Measurements from ENCODE around the gene PHF23. TPM values are rescaled to one million over a fixed set of nuclear protein-coding genes. Genes with fewer than 3 reads are reported as not detected.

Gene PHF23
- total RNA-seq: 57.2 and 58.5 TPM in 2 replicates

GRCh38 chr17:7239091-7240027, at the start of gene PHF23:
Gene PHF23, minus strand, starts transcription at chr17:7239457. Its CDS starts 178 bp downstream, at chr17:7239279.

GRCh38 chr17:7281074-7281952, 42.1 kb upstream of the PHF23 start, which contains the start of gene SLC2A4:
Gene SLC2A4, plus strand, starts transcription at chr17:7281718. Its CDS starts 217 bp downstream, at chr17:7281935.

GRCh38 chr17:7262192-7262934, 23.1 kb upstream of the PHF23 start, which contains the start of gene CLDN7:
Gene CLDN7, minus strand, starts transcription at chr17:7262478. Its CDS starts 435 bp downstream, at chr17:7262043.

GRCh38 chr17:7252176-7253043, 13.2 kb upstream of the PHF23 start, which contains the start of gene ELP5:
Gene ELP5, plus strand, starts transcription at chr17:7252215. Its CDS starts 336 bp downstream, at chr17:7252551.

GRCh38 chr17:7251661-7252175, 12.5 kb upstream of the PHF23 start, which contains the start of gene CTDNEP1:
Gene CTDNEP1, minus strand, starts transcription at chr17:7251734. Its CDS starts 438 bp downstream, at chr17:7251296.

GRCh38 chr17:7241783-7242716, 2.8 kb upstream of the PHF23 start, which contains the start of gene GABARAP:
Gene GABARAP, minus strand, starts transcription at chr17:7242449. Its CDS starts 119 bp downstream, at chr17:7242330.

DNA sequence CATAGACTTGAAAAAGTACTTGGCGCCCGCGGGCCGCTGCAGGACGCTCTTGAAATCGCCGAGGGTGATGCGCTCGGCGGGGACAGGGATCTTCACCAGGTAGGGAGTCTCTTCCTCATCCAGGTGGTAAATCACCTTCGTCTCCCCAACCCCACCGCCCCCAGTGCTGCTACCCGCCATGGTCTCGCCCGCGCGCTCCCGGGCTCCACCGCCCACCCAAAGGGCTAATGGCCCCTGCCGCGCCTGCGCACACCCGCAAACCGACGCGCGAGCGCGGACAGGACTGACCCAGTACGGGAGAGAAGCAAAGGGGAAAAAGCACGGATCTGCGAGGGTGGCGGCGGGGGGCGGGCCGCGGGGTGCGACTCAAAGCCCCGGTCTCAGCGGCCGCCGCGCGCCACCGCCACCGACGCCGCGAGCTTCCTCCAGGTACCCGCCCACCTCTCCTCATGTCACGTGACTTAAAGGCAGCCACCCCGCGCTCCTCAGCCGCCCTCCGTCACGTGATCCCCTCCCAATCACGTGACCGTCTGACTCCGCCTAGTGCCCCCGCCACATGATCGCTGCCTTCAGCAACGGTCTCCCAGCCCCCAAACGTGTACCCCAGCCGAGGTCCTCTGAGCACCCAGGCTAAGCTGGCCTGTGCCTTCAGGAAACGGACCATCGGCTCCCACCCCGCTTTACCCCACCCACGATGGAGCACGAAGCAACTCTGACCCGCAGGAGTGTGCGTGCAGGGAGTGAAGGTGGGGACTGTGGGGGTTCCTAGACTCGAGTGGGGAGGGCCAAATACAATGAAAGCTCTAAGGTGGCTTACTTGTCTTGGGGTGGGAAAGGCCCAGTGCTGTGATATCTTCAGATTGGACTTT, 4.9 kb downstream of the PHF23 start, which contains the start of gene DVL2:
Gene DVL2 (minus strand): TSS at position 435 of the 869 bp plus-strand sequence. CDS start 255 bp downstream, at position 180.

GRCh38 chr17:7219812-7220592, 19.3 kb downstream of the PHF23 start, which contains the start of the genes ACADVL and DLG4:
Gene ACADVL, plus strand, starts transcription at chr17:7219938. Its CDS starts 47 bp downstream, at chr17:7219985.
Gene DLG4, minus strand, starts transcription at chr17:7219836.

Small RNAs within 50 kb of the gene (small RNA-seq; reads per million reads assigned to genes)
- gene AC120057.4 (not detected), gene MIR324 (127 reads per million, percentile 99 among the genes with 10 or more reads in this experiment), gene RF00019 (not detected)

Other genes starting within 250 kb of the PHF23 start
- not detected in 2 replicates for gene ALOX12, start 243.4 kb downstream of the PHF23 start, total RNA-seq
- gene RNASEK, start 226.8 kb downstream of the PHF23 start, total RNA-seq: 52.9 and 85.6 TPM in 2 replicates
- gene BCL6B, start 216.4 kb downstream of the PHF23 start, total RNA-seq: 171 and 175 TPM in 2 replicates
- 2.0 TPM in 2 replicates for gene SLC16A13, start 203.4 kb downstream of the PHF23 start, total RNA-seq
- 0.48 and 0.98 TPM in 2 replicates for gene SLC16A11, start 195.4 kb downstream of the PHF23 start, total RNA-seq
- gene CLEC10A, start 159.2 kb downstream of the PHF23 start, total RNA-seq: 0.19 TPM in 1 of 2 replicates, not detected in the other
- not detected in 2 replicates for gene ASGR2, start 124.6 kb downstream of the PHF23 start, total RNA-seq
- 10.3 and 10.8 TPM in 2 replicates for gene ASGR1, start 60.1 kb downstream of the PHF23 start, total RNA-seq
- gene DLG4, start 19.6 kb downstream of the PHF23 start, total RNA-seq: 10.7 and 23.5 TPM in 2 replicates
- 200 and 286 TPM in 2 replicates for gene ACADVL, start 19.5 kb downstream of the PHF23 start, total RNA-seq
- 54.3 and 57.8 TPM in 2 replicates for gene DVL2, start 4.9 kb downstream of the PHF23 start, total RNA-seq
- gene GABARAP, start 3.0 kb upstream of the PHF23 start, total RNA-seq: 229 and 455 TPM in 2 replicates
- 38.5 and 48.3 TPM in 2 replicates for gene CTDNEP1, start 12.3 kb upstream of the PHF23 start, total RNA-seq
- gene ELP5, start 12.8 kb upstream of the PHF23 start, total RNA-seq: 36.9 and 42.9 TPM in 2 replicates
- gene CLDN7, start 23.0 kb upstream of the PHF23 start, total RNA-seq: 10.8 and 13.4 TPM in 2 replicates
- gene SLC2A4, start 42.3 kb upstream of the PHF23 start, total RNA-seq: 0.10 and 0.33 TPM in 2 replicates
- gene YBX2, start 55.2 kb upstream of the PHF23 start, total RNA-seq: 2.3 TPM in 1 of 2 replicates, not detected in the other
- gene EIF5A, start 68.2 kb upstream of the PHF23 start, total RNA-seq: 949 and 999 TPM in 2 replicates
- 43.1 and 48.1 TPM in 2 replicates for gene GPS2, start 75.9 kb upstream of the PHF23 start, total RNA-seq
- 17.0 and 21.3 TPM in 2 replicates for gene NEURL4, start 89.9 kb upstream of the PHF23 start, total RNA-seq
- gene ACAP1, start 97.1 kb upstream of the PHF23 start, total RNA-seq: not detected in 2 replicates
- 2.6 and 3.6 TPM in 2 replicates for gene KCTD11, start 112.7 kb upstream of the PHF23 start, total RNA-seq
- not detected in 2 replicates for gene TMEM95, start 115.7 kb upstream of the PHF23 start, total RNA-seq
- 0.38 and 0.65 TPM in 2 replicates for gene TNK1, start 141.6 kb upstream of the PHF23 start, total RNA-seq
- gene PLSCR3, start 155.1 kb upstream of the PHF23 start, total RNA-seq: 27.0 and 36.3 TPM in 2 replicates
- 41.6 and 153 TPM in 2 replicates for gene TMEM256, start 164.6 kb upstream of the PHF23 start, total RNA-seq
- gene NLGN2, start 168.4 kb upstream of the PHF23 start, total RNA-seq: 4.6 and 5.2 TPM in 2 replicates
- not detected in 2 replicates for gene SPEM1, start 180.9 kb upstream of the PHF23 start, total RNA-seq
- gene SPEM2, start 186.2 kb upstream of the PHF23 start, total RNA-seq: not detected in 2 replicates
- not detected in 2 replicates for gene SPEM3, start 189.4 kb upstream of the PHF23 start, total RNA-seq
- gene TMEM102, start 196.0 kb upstream of the PHF23 start, total RNA-seq: 13.1 and 13.6 TPM in 2 replicates
- 0.38 and 0.65 TPM in 2 replicates for gene FGF11, start 200.1 kb upstream of the PHF23 start, total RNA-seq
- gene CHRNB1, start 205.6 kb upstream of the PHF23 start, total RNA-seq: 5.5 and 5.9 TPM in 2 replicates
- gene ZBTB4, start 240.2 kb upstream of the PHF23 start, total RNA-seq: 26.4 and 32.3 TPM in 2 replicates
- not detected in 2 replicates for gene SLC35G6, start 242.0 kb upstream of the PHF23 start, total RNA-seq
- 128 and 163 TPM in 2 replicates for gene POLR2A, start 244.9 kb upstream of the PHF23 start, total RNA-seq

Data from vein endothelial cell (primary cell).